Upper lobe of left lung (tissue), 6 donors: Measurements from ENCODE around the gene BCAT1. TPM values are rescaled to one million over a fixed set of nuclear protein-coding genes. Genes with fewer than 3 reads are reported as not detected.

Experiments used
- ATAC-seq, 2 donors: fragments of 200-7000 bp; cut with Tn5 transposase; one replicate each; pipeline ENCODE4 v1.9.1; 2022; ENCODE audit warnings: mild to moderate bottlenecking in 2 of 2, moderate library complexity in 2 of 2; ENCODE audit not compliant: low FRiP score in 2 of 2
- DNase-seq, 2 donors: peaks; one replicate each; pipeline ENCODE4 v3.0.0-alpha.2; 2019 to 2020
- H3K27ac ChIP-seq, 4 donors: fragments of 200-600 bp; sonication (generic); one replicate each; pipeline ENCODE4 v1.5.1; 2016 to 2019
- H3K27me3 ChIP-seq, 4 donors: fragments of 200-600 bp; sonication (generic); one replicate each; pipeline ENCODE4 v1.5.1; 2017 to 2019
- H3K36me3 ChIP-seq, 4 donors: fragments of 200-600 bp; sonication (generic); one replicate each; pipeline ENCODE4 v1.5.1; 2016 to 2019
- H3K4me1 ChIP-seq, 4 donors: fragments of 200-600 bp; sonication (generic); one replicate each; pipeline ENCODE4 v1.5.1; 2018 to 2019
- H3K4me3 ChIP-seq, 4 donors: fragments of 200-600 bp; sonication (generic); one replicate each; pipeline ENCODE4 v1.5.1; 2017 to 2019; ENCODE audit warnings: mild to moderate bottlenecking in 2 of 4, moderate library complexity in 1 of 4
- H3K9me3 ChIP-seq, 4 donors: fragments of 200-600 bp; sonication (generic); one replicate each; pipeline ENCODE4 v1.5.1; 2018 to 2019
- CTCF ChIP-seq, 6 experiments: fragments of 450-650 bp in 4 of 6; fragments of 200-600 bp in 2 of 6; sonication (generic) in 2 of 6; IDR thresholded peaks; one replicate each; pipeline ENCODE4 v1.5.1; 2016 to 2019; ENCODE audit warnings: antibody characterized with exemption in 6 of 6
- EP300 ChIP-seq, 4 donors: sonication (generic); formaldehyde crosslinking; IDR thresholded peaks; one replicate each; pipeline ENCODE4 v1.5.1; 2017; ENCODE audit warnings: antibody characterized with exemption in 4 of 4, control low read depth in 2 of 4
- POLR2A ChIP-seq, 4 donors: fragments of 450-650 bp; IDR thresholded peaks; one replicate each; pipeline ENCODE4 v1.5.1; 2016 to 2017; ENCODE audit warnings: antibody characterized with exemption in 4 of 4, mild to moderate bottlenecking in 2 of 4
- POLR2AphosphoS5 ChIP-seq, 2 donors: sonication (generic); formaldehyde crosslinking; IDR thresholded peaks; one replicate each; pipeline ENCODE4 v1.5.1; 2017; ENCODE audit warnings: antibody characterized with exemption in 2 of 2
- WGBS, 2 donors: methylation state at CpG; one replicate each; pipeline ENCODE4 v1.1.5; 2017 to 2018; 5-methylcytosine and 5-hydroxymethylcytosine counted together
- total RNA-seq, 6 donors: library from RNA; depleted of rRNA in 4 of 6; stranded (reverse); fragments of >200 nt in 4 of 6; gene quantifications; one replicate each; pipeline versions ENCODE4 v1.1.0 to v1.2.1, GENCODE V29; 2016 to 2021
- donor health status: DM: no; HTN: no; CAD: no; lungs with moderate emphysema.
- donor health status: DM: no; HTN: yes; CAD: no; lungs with severe emphysema.

Gene BCAT1
- total RNA-seq, 6 donors from 2014 or later: 52.7 to 145 (median 72.7) TPM

- 91 to 98% methylated on average over 5 of the region's 5 CpGs for WGBS, 2 donors
- no peaks in the 10 kb centered on the region for H3K27me3 ChIP-seq
- H3K4me1 ChIP-seq: peaks cover 0 to 7% (median 4%) of the 10 kb centered on the region in 4 donors
- no peak overlapping the region for H3K27ac ChIP-seq
- no peaks in the 10 kb centered on the region for H3K9me3 ChIP-seq
- H3K4me3 ChIP-seq: no peak overlapping the region
- ATAC-seq (no peak), DNase-seq (no peak)
- no peaks in the 10 kb centered on the region for H3K36me3 ChIP-seq
- TF ChIP-seq POLR2AphosphoS5 (IDR thresholded peaks at IDR 0.05) (no peak), CTCF (IDR thresholded peaks at IDR 0.05) (no peak), EP300 (IDR thresholded peaks at IDR 0.05) (no peak), POLR2A (IDR thresholded peaks at IDR 0.05) (no peak)
These were observed 173.8 kb downstream of the BCAT1 start for GRCh38 chr12:24775073-24775472.

GRCh38 chr12:24773996-24774395 lies 174.9 kb downstream of the BCAT1 start:
- peaks cover 0 to 7% (median 4%) of the 10 kb centered on the region in 4 donors for H3K4me1 ChIP-seq
- 77 to 91% methylated on average over 3 of the region's 3 CpGs for WGBS, 2 donors
- DNase-seq: no peak
- no peaks in the 10 kb centered on the region for H3K9me3 ChIP-seq
- no peak overlapping the region for H3K27ac ChIP-seq
- no peaks in the 10 kb centered on the region for H3K36me3 ChIP-seq
- no peak overlapping the region for H3K4me3 ChIP-seq
- TF ChIP-seq POLR2A (IDR thresholded peaks at IDR 0.05): no peak
- no peak for TF ChIP-seq EP300 (IDR thresholded peaks at IDR 0.05)
- no peak for TF ChIP-seq CTCF (IDR thresholded peaks at IDR 0.05)
- TF ChIP-seq POLR2AphosphoS5 (IDR thresholded peaks at IDR 0.05): no peak
- ATAC-seq: no peak
- H3K27me3 ChIP-seq: no peaks in the 10 kb centered on the region

GRCh38 chr12:24772813-24773212 lies 176.1 kb downstream of the BCAT1 start:
- TF ChIP-seq CTCF (IDR thresholded peaks at IDR 0.05) (no peak), POLR2A (IDR thresholded peaks at IDR 0.05) (no peak), POLR2AphosphoS5 (IDR thresholded peaks at IDR 0.05) (no peak), EP300 (IDR thresholded peaks at IDR 0.05) (no peak)

GRCh38 chr12:24770821-24771220 lies 178.1 kb downstream of the BCAT1 start:
- no peak for DNase-seq
- no peaks in the 10 kb centered on the region for H3K27me3 ChIP-seq
- H3K4me3 ChIP-seq: no peak overlapping the region
- no peak overlapping the region for H3K27ac ChIP-seq
- H3K9me3 ChIP-seq: peaks cover 0 to 6% (median 0%) of the 10 kb centered on the region in 4 donors
- TF ChIP-seq POLR2AphosphoS5 (IDR thresholded peaks at IDR 0.05) (no peak), POLR2A (IDR thresholded peaks at IDR 0.05) (no peak), EP300 (IDR thresholded peaks at IDR 0.05) (no peak), CTCF (IDR thresholded peaks at IDR 0.05) (no peak)
- H3K4me1 ChIP-seq: no peaks in the 10 kb centered on the region
- 63 to 74% methylated on average over 4 of the region's 4 CpGs for WGBS, 2 donors
- no peak for ATAC-seq
- no peaks in the 10 kb centered on the region for H3K36me3 ChIP-seq

More at GRCh38 chr12:24772813-24773212, 176.1 kb downstream of the BCAT1 start:
- Histone ChIP-seq H3K9me3 (no peaks in the 10 kb centered on the region), H3K36me3 (no peaks in the 10 kb centered on the region), H3K4me3 (no peak overlapping the region), H3K27ac (no peak overlapping the region), H3K27me3 (no peaks in the 10 kb centered on the region), H3K4me1 (peaks cover 0 to 7% (median 4%) of the 10 kb centered on the region in 4 donors)
- DNase-seq (no peak), ATAC-seq (no peak)

- no peaks in the 10 kb centered on the region for H3K36me3 ChIP-seq
- DNase-seq: no peak
These were observed 178.6 kb downstream of the BCAT1 start for GRCh38 chr12:24770334-24770733.

More at GRCh38 chr12:24770334-24770733, 178.6 kb downstream of the BCAT1 start:
- peaks cover 0 to 6% (median 0%) of the 10 kb centered on the region in 4 donors for H3K9me3 ChIP-seq
- no peaks in the 10 kb centered on the region for H3K27me3 ChIP-seq
- TF ChIP-seq POLR2A (IDR thresholded peaks at IDR 0.05) (no peak), CTCF (IDR thresholded peaks at IDR 0.05) (no peak), EP300 (IDR thresholded peaks at IDR 0.05) (no peak), POLR2AphosphoS5 (IDR thresholded peaks at IDR 0.05) (no peak)
- 83 to 86% methylated on average over 3 of the region's 3 CpGs for WGBS, 2 donors
- no peak overlapping the region for H3K4me3 ChIP-seq
- ATAC-seq: no peak
- H3K4me1 ChIP-seq: no peaks in the 10 kb centered on the region
- H3K27ac ChIP-seq: no peak overlapping the region
